Retinal pigment epithelial cell (primary cell): ENCODE results near the gene TMTC3.

Experiments used
- DNase-seq: peaks from one replicate; pipeline ENCODE4 v3.0.0-alpha.2; 2010; ENCODE audit warnings: low read depth
- H3K4me3 ChIP-seq: 2 replicates; pipeline ENCODE4 v1.5.1; 2011; ENCODE audit warnings: mild to moderate bottlenecking, low read length, control low read depth, moderate library complexity
- CTCF ChIP-seq: conservative IDR thresholded peaks from 2 replicates; pipeline ENCODE4 v1.5.1; 2011; ENCODE audit warnings: low read depth, low read length, control low read depth, inconsistent platforms

The TMTC3 gene

GRCh38 chr12:88163371-88163770 lies 21.3 kb downstream of the TMTC3 start:
- DNase-seq = no peak
- no peak for TF ChIP-seq CTCF
- no peak overlapping the region for H3K4me3 ChIP-seq

- TF ChIP-seq CTCF = no peak
- DNase-seq = no peak
- no peak overlapping the region for H3K4me3 ChIP-seq
Measured at GRCh38 chr12:88166179-88166578, 24.1 kb downstream of the TMTC3 start.

GRCh38 chr12:88167384-88167783 lies 25.3 kb downstream of the TMTC3 start:
- no peak for TF ChIP-seq CTCF
- no peak overlapping the region for H3K4me3 ChIP-seq
- DNase-seq = no peak

GRCh38 chr12:88172844-88173407 lies 30.8 kb downstream of the TMTC3 start:
- TF ChIP-seq CTCF = no peak
- no peak overlapping the region for H3K4me3 ChIP-seq
- DNase-seq = no peak

- no peak overlapping the region for H3K4me3 ChIP-seq
- TF ChIP-seq CTCF = no peak
- DNase-seq = no peak
Measured at GRCh38 chr12:88175544-88175943, 33.4 kb downstream of the TMTC3 start.

- no peak for TF ChIP-seq CTCF
- DNase-seq = no peak
- no peak overlapping the region for H3K4me3 ChIP-seq
Measured at GRCh38 chr12:88179436-88180014, 37.4 kb downstream of the TMTC3 start.

GRCh38 chr12:88181881-88182280 lies 39.8 kb downstream of the TMTC3 start:
- H3K4me3 ChIP-seq = no peak overlapping the region
- DNase-seq = no peak
- no peak for TF ChIP-seq CTCF
